ENCODE results near the gene TMEM225B.
"Not testable (repeated sequence)": the region's sequence is repeated elsewhere in the genome, so short reads cannot be mapped to it uniquely, and the experiment has no call there.

The TMEM225B gene

GRCh38 chr7:99624484-99624883 is 26.4 kb downstream of the TMEM225B start:
- DNase-seq = no peak

GRCh38 chr7:99625321-99625720 is 27.3 kb downstream of the TMEM225B start:
- DNase-seq = no peak

GRCh38 chr7:99625961-99626360 is 27.9 kb downstream of the TMEM225B start:
- no peak for DNase-seq

GRCh38 chr7:99626661-99627060 is 28.6 kb downstream of the TMEM225B start:
- DNase-seq = no peak

- no peak for DNase-seq
Measured at GRCh38 chr7:99627513-99627912, 29.4 kb downstream of the TMEM225B start.

- no peak for DNase-seq
Measured at GRCh38 chr7:99628471-99629465, 30.7 kb downstream of the TMEM225B start.

- DNase-seq = no peak
Measured at GRCh38 chr7:99629643-99630042, 31.6 kb downstream of the TMEM225B start.

GRCh38 chr7:99631295-99632109 is 33.4 kb downstream of the TMEM225B start:
- no peak for DNase-seq

GRCh38 chr7:99637414-99637813 is 39.3 kb downstream of the TMEM225B start:
- not testable (repeated sequence) for DNase-seq

GRCh38 chr7:99638731-99639130 is 40.7 kb downstream of the TMEM225B start:
- DNase-seq = no peak

- no peak for DNase-seq
Measured at GRCh38 chr7:99639267-99639666, 41.2 kb downstream of the TMEM225B start.

- no peak for DNase-seq
Measured at GRCh38 chr7:99642027-99642426, 44.0 kb downstream of the TMEM225B start.

- no peak for DNase-seq
Measured at GRCh38 chr7:99643464-99643863, 45.4 kb downstream of the TMEM225B start.

- no peak for DNase-seq
Measured at GRCh38 chr7:99644431-99644830, 46.4 kb downstream of the TMEM225B start.

GRCh38 chr7:99645590-99645989 is 47.5 kb downstream of the TMEM225B start:
- DNase-seq = no peak

GRCh38 chr7:99648843-99649242 is 50.8 kb downstream of the TMEM225B start:
- DNase-seq = no peak

- DNase-seq = no peak
Measured at GRCh38 chr7:99651290-99651689, 53.2 kb downstream of the TMEM225B start.

- DNase-seq = no peak
Measured at GRCh38 chr7:99652671-99653070, 54.6 kb downstream of the TMEM225B start.

- not testable (repeated sequence) for DNase-seq
Measured at GRCh38 chr7:99653269-99653668, 55.2 kb downstream of the TMEM225B start.

- no peak for DNase-seq
Measured at GRCh38 chr7:99653754-99654153, 55.7 kb downstream of the TMEM225B start.

GRCh38 chr7:99654626-99655025 is 56.6 kb downstream of the TMEM225B start:
- DNase-seq = not testable (repeated sequence)

GRCh38 chr7:99657879-99658278 is 59.8 kb downstream of the TMEM225B start:
- DNase-seq = not testable (repeated sequence)
